ENCODE results near the gene LENG1. TPM values are rescaled to one million over a fixed set of nuclear protein-coding genes. Genes with fewer than 3 reads are reported as not detected.
A peak's percentile ranks its signal among the peaks of the same experiment; 100 is the strongest.
"Not testable (repeated sequence)": the region's sequence is repeated elsewhere in the genome, so short reads cannot be mapped to it uniquely, and the experiment has no call there.

The LENG1 gene
- total RNA-seq, 1 donor: 4.7 TPM

GRCh38 chr19:54189735-54190502 is 30.4 kb upstream of the LENG1 start:
- TF ChIP-seq CTCF (IDR thresholded peaks at IDR 0.05; ENCODE audit: insufficient read depth, low read depth, low read length): no peak
- DNase-seq (ENCODE audit: low read depth): peak; percentile 100
- H3K4me3 ChIP-seq (ENCODE audit: low read depth, low read length): peak overlapping the region; percentile 85

- DNase-seq (ENCODE audit: low read depth): no peak
- no peak for TF ChIP-seq CTCF (IDR thresholded peaks at IDR 0.05; ENCODE audit: insufficient read depth, low read depth, low read length)
- peak within 1 kb of the TSS; percentile 85 for H3K4me3 ChIP-seq (ENCODE audit: low read depth, low read length)
These were observed 29.7 kb upstream of the LENG1 start, which contains the start of gene MBOAT7 for GRCh38 chr19:54189145-54189734. TSS of gene MBOAT7 (minus strand) at chr19:54189580. CDS start at chr19:54188508, 1,072 bp downstream.

- peak; percentile 72 for DNase-seq (ENCODE audit: low read depth)
These were observed 28.8 kb upstream of the LENG1 start for GRCh38 chr19:54188215-54188871.

GRCh38 chr19:54186934-54187381 is 27.4 kb upstream of the LENG1 start:
- no peak overlapping the region for H3K4me3 ChIP-seq (ENCODE audit: low read depth, low read length)
- peak; percentile 37 for DNase-seq (ENCODE audit: low read depth)
- TF ChIP-seq CTCF (IDR thresholded peaks at IDR 0.05; ENCODE audit: insufficient read depth, low read depth, low read length): no peak

More at GRCh38 chr19:54188215-54188871, 28.8 kb upstream of the LENG1 start:
- no peak for TF ChIP-seq CTCF (IDR thresholded peaks at IDR 0.05; ENCODE audit: insufficient read depth, low read depth, low read length)
- H3K4me3 ChIP-seq (ENCODE audit: low read depth, low read length): peak overlapping the region; percentile 80

- no peak overlapping the region for H3K4me3 ChIP-seq (ENCODE audit: low read depth, low read length)
- TF ChIP-seq CTCF (IDR thresholded peaks at IDR 0.05; ENCODE audit: insufficient read depth, low read depth, low read length): no peak
- DNase-seq (ENCODE audit: low read depth): no peak
These were observed 26.8 kb upstream of the LENG1 start for GRCh38 chr19:54186351-54186750.

GRCh38 chr19:54183431-54183830 is 23.9 kb upstream of the LENG1 start:
- DNase-seq (ENCODE audit: low read depth): no peak
- H3K4me3 ChIP-seq (ENCODE audit: low read depth, low read length): no peak overlapping the region
- no peak for TF ChIP-seq CTCF (IDR thresholded peaks at IDR 0.05; ENCODE audit: insufficient read depth, low read depth, low read length)

GRCh38 chr19:54181894-54182293 is 22.4 kb upstream of the LENG1 start:
- DNase-seq (ENCODE audit: low read depth); H3K4me3 ChIP-seq (ENCODE audit: low read depth, low read length): not testable (repeated sequence)
